Astrocyte of the cerebellum (primary cell): Measurements from ENCODE around the gene CHI3L2.

Experiments
- DNase-seq: peaks from one replicate; pipeline ENCODE4 v3.0.0-alpha.2; 2011; ENCODE audit warnings: low read depth
- H3K4me3 ChIP-seq: 2 replicates; pipeline ENCODE4 v1.5.1; 2011; ENCODE audit warnings: mild to moderate bottlenecking, low read depth, low read length, moderate library complexity
- CTCF ChIP-seq: IDR thresholded peaks from 2 replicates; pipeline ENCODE4 v1.5.1; 2012; ENCODE audit warnings: low read length, low read depth, moderate library complexity, mild to moderate bottlenecking; ENCODE audit errors: missing control alignments
- in situ Hi-C: cut with HindIII; loops from 2 replicates; pipeline ENCODE4 v1.10.0; 2017; ENCODE audit warnings: low sequenced_read_pairs

The CHI3L2 gene

GRCh38 chr1:111242805-111243523, 15.5 kb downstream of the CHI3L2 start:
- H3K4me3 ChIP-seq, result no peak overlapping the region
- no peak for DNase-seq
- in situ Hi-C loops, result no loop called here
- no peak for TF ChIP-seq CTCF

- in situ Hi-C loops, result no loop called here
- no peak for TF ChIP-seq CTCF
- no peak overlapping the region for H3K4me3 ChIP-seq
- DNase-seq, result no peak
These were observed 19.8 kb downstream of the CHI3L2 start for GRCh38 chr1:111247125-111247838.

- no peak for TF ChIP-seq CTCF
- no peak for DNase-seq
- no peak overlapping the region for H3K4me3 ChIP-seq
- in situ Hi-C loops, result no loop called here
These were observed 22.4 kb downstream of the CHI3L2 start for GRCh38 chr1:111249960-111250359.

DNA sequence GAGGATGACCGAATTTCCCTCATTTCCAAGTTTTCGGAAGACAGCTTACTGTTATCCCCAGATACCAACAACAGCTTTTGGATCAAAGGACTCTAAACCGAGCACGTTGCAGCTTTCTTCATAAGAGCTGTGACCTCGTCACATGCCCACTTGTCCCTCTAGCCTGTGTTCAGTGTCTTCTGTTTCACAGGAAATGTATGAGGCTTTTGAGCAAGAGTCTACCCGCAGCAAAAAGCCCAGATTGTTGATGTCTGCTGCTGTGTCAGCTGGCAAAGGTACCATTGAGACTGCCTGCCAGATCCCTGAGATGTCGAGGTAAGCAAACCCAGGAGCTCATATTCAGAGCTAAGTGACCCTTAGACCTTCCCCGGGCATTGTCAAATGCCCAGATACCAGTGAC, 24.1 kb downstream of the CHI3L2 start:
- no peak overlapping the region for H3K4me3 ChIP-seq
- DNase-seq, result no peak
- TF ChIP-seq CTCF, result no peak
- in situ Hi-C loops, result no loop called here

DNA sequence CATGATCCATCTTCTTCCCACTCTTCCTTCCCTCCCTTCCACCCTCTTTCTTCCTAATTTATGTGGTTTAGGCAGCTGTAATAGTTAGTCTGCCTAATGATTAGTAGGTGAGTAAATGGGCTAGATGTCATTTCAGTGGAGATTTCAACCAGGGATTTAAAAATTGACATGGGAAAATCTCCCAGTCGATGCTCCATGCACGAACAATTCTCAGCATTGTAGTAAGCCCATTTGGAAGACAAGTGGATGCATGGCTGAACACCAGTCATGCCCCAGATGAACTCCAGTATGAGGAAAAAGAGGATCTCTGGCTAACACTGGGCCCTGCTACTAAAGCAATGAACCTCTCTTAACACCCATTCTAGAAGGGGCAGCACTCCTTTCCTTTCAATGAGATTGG, 25.3 kb downstream of the CHI3L2 start:
- in situ Hi-C loops, result no loop called here
- no peak overlapping the region for H3K4me3 ChIP-seq
- DNase-seq, result no peak
- no peak for TF ChIP-seq CTCF

- no peak overlapping the region for H3K4me3 ChIP-seq
- TF ChIP-seq CTCF, result no peak
- DNase-seq, result no peak
- in situ Hi-C loops, result no loop called here
These were observed 26.4 kb downstream of the CHI3L2 start for GRCh38 chr1:111253876-111254275.
